ENCODE results near the gene MEA1. TPM values are rescaled to one million over a fixed set of nuclear protein-coding genes. Genes with fewer than 3 reads are reported as not detected.

MEA1 gene
- total RNA-seq, 2 donors from 2014 or later: 29.6 to 50.3 TPM

DNA sequence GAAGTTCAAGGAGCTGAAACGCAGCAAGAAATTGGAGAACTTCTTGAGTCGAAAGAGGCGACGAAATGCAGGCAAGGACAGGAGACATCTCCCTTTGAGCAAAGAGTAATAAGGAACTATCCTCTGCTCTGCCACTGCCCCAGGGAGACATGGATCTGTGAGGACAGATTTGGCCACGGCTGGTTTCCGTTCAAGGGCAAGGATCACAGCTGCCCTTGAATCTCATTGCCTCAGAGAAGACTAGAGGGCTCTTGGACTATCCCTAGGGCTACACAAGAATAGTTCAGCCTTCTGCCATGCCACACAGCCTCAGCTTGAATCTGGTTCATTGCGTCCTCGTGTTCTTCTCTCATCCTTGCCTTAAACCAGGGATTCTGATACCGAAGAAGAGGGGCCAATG is 15.4 kb upstream of the MEA1 start:
- peaks cover 70% of the 10 kb centered on the region for H3K36me3 ChIP-seq
- no peaks in the 10 kb centered on the region for H3K27me3 ChIP-seq
- no peak for DNase-seq (ENCODE audit: low spot score)
- no peaks in the 10 kb centered on the region for H3K9me3 ChIP-seq
- H3K4me3 ChIP-seq: no peak overlapping the region
- TF ChIP-seq, protein P1, sequence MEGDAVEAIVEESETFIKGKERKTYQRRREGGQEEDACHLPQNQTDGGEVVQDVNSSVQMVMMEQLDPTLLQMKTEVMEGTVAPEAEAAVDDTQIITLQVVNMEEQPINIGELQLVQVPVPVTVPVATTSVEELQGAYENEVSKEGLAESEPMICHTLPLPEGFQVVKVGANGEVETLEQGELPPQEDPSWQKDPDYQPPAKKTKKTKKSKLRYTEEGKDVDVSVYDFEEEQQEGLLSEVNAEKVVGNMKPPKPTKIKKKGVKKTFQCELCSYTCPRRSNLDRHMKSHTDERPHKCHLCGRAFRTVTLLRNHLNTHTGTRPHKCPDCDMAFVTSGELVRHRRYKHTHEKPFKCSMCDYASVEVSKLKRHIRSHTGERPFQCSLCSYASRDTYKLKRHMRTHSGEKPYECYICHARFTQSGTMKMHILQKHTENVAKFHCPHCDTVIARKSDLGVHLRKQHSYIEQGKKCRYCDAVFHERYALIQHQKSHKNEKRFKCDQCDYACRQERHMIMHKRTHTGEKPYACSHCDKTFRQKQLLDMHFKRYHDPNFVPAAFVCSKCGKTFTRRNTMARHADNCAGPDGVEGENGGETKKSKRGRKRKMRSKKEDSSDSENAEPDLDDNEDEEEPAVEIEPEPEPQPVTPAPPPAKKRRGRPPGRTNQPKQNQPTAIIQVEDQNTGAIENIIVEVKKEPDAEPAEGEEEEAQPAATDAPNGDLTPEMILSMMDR (IDR thresholded peaks at IDR 0.05): no peak
- H3K4me1 ChIP-seq: peaks cover 0 to 2% of the 10 kb centered on the region in 2 donors
- no peak overlapping the region for H3K27ac ChIP-seq

DNA sequence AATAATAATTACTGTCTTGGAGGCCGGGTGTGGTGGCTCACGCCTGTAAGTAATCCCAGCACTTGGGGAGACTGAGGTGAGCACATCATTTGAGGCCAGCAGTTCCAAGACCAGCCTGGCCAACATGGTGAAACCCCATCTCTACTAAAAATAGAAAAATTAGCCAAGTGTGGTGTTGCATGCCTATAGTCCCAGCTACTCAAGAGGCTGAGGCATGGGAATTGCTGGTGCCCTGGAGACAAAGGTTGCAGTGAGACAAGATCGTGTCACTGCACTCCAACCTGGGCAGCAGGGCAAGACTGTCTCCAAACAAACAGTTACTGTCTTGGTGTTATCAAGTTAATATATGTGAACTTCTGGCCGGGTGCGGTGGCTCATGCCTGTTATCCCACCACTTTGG is 12.6 kb upstream of the MEA1 start:
- no peak for DNase-seq (ENCODE audit: low spot score)
- Histone ChIP-seq H3K27ac (no peak overlapping the region), H3K36me3 (peaks cover 58% of the 10 kb centered on the region)

DNA sequence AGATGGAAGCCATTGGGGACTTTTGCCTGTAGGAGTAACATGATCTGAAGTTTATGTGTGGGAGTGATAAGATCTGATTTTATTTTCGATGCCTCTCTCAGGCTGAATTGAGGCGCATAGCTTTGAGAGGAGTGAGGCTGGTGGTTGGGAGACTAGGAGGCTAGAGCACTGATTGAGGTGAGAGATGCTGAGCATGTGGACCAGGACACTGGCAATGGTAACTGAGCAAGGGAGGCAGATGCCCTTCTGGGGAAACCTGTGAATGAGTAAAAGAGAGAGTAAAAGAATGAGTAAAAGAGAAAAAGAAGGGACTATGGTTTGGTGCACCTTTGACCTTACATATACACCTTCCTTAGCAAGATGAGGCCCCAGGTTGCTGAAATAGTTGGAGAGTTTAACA is 10.7 kb upstream of the MEA1 start:
- H3K4me1 ChIP-seq: peaks cover 0 to 33% of the 10 kb centered on the region in 2 donors
- H3K4me3 ChIP-seq: no peak overlapping the region
- no peaks in the 10 kb centered on the region for H3K27me3 ChIP-seq
- no peak overlapping the region for H3K27ac ChIP-seq
- no peaks in the 10 kb centered on the region for H3K9me3 ChIP-seq
- no peak for DNase-seq (ENCODE audit: low spot score)
- TF ChIP-seq, protein P1 (IDR thresholded peaks at IDR 0.05): no peak
- peaks cover 61% of the 10 kb centered on the region for H3K36me3 ChIP-seq

More for the DNA sequence above, 12.6 kb upstream of the MEA1 start:
- Histone ChIP-seq H3K4me1 (peaks cover 0 to 21% of the 10 kb centered on the region in 2 donors), H3K4me3 (no peak overlapping the region), H3K9me3 (no peaks in the 10 kb centered on the region), H3K27me3 (no peaks in the 10 kb centered on the region)
- TF ChIP-seq, protein P1 (IDR thresholded peaks at IDR 0.05): no peak

DNA sequence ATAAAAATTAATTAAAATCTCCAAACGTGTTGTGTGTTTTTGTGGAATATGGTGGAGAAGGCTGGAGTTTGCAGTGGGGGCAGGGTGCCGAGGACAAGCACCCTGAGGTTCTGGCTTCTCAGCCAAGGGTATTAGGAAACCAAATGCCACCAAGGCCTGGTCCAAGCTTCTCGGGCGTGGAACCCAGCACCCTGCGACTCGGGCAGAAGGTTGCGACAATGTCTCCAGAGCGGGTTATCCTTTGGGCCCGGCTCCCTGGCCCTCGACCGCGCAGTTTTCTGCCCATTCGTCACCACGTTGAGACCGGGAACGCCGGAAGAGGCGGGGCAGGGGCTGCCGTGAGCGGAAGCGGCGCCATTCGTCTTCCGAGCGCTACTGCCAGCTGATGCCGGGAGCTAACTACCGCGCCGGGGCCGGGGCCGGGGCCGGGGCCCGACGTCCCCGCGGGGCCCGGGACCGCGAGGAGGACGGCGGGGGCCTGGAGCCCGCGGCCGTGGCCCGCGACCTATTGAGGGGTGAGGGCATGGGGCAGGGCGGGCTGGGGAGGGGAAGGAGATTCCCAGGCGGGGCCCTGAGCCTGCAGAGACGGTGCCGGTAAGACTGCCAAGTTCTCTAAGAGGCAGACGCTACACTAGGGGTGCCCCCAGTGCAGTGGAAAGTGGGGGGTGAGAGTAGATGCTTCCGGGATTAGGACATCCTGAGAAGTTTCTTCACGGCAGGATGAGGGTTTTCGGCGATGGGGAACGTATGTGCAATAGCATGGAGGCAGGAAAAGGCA is 7.7 kb upstream of the MEA1 start, which contains the start of gene RRP36:
Gene RRP36 (plus strand): TSS at position 354 of the 778 bp plus-strand sequence. CDS start 32 bp downstream, at position 386.
- Histone ChIP-seq H3K4me1 (peaks cover 0 to 52% of the 10 kb centered on the region in 2 donors), H3K27ac (peak within 1 kb of the TSS; percentile 78 to 93), H3K36me3 (peaks cover 55% of the 10 kb centered on the region), H3K27me3 (no peaks in the 10 kb centered on the region), H3K4me3 (peak within 1 kb of the TSS; percentile 81 to 84), H3K9me3 (no peaks in the 10 kb centered on the region)
- TF ChIP-seq, protein P1 (IDR thresholded peaks at IDR 0.05): no peak
- DNase-seq (ENCODE audit: low spot score): peak; percentile 83

DNA sequence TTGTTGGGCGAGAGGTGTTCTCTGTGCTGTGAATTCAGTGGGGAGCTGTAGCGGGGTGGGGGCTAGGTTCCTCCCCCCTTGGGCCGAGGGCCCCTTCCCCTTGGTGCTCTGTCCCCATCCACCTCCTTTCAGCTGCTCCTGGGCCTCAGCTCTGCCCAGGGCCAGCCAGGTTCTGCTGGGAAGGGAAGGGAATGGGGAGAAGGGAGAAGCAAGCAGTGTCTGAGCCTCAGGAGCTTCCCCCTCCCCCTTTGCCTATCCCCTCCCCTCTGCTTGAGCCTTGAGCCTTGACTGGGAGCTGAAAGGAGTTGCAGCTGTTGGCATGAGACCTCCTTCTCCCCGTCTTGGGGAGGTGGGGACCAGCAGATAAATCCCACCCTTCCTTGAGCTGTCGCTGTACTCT is 7.1 kb upstream of the MEA1 start:
- peak overlapping the region; percentile 81 to 84 for H3K4me3 ChIP-seq
- H3K9me3 ChIP-seq: no peaks in the 10 kb centered on the region
- H3K27me3 ChIP-seq: no peaks in the 10 kb centered on the region
- peaks cover 0 to 58% of the 10 kb centered on the region in 2 donors for H3K4me1 ChIP-seq
- H3K36me3 ChIP-seq: peaks cover 49% of the 10 kb centered on the region
- peak overlapping the region; percentile 78 to 93 for H3K27ac ChIP-seq
- TF ChIP-seq, protein P1 (IDR thresholded peaks at IDR 0.05): no peak
- DNase-seq (ENCODE audit: low spot score): no peak

Measured in right atrium auricular region (tissue), 2 donors.